Stimulated activated CD8-positive, alpha-beta memory T cell treated with anti-CD3 and anti-CD28 coated beads, Interleukin-12 subunit alpha, Interleukin-12 subunit beta, amount 100 ng/mL, for 24 hours (primary cell): ENCODE results near the gene LMO3.

Experiments used
- DNase-seq: peaks from one replicate; pipeline ENCODE4 v3.0.0-alpha.2; 2020; ENCODE audit errors: extremely low read depth

LMO3 gene

DNA sequence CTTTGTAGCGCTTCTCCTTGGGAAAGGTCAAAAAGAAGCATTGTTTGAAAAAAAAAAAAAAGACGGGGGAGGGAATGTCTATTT lies at the start of gene LMO3:
Gene LMO3, minus strand, starts transcription at position 46 of the 84 bp plus-strand sequence. CDS start 5,302 bp downstream, outside the sequence.
- no peak for DNase-seq

DNA sequence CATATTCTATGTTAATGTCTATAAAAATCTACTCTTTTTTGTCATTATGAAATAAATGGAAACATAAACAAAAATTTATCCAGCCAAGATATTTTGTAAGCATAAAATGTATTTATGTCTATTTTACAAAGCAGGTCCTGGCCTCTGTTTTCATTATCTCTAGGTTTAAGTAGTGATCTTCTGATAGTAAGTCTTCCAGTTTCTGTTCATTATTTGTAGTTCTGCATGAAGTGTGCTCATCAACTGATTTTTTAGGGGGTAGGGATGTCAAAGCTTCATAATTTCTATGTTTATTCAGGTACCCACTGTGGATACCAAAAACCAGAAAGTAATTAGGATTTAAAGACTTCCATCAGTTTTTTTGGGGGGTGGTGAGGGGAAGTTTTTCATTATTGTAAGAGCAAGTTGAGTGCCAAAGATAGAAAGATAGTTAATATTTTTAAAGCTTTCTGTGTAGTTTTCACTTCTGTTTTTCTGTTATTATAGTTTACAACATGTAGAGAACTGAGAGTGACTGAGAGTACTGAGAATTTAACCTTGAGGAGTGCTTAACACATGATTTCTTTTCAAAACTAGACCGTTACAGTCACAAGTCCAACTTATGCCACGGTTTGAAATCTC lies 30.6 kb upstream of the LMO3 start:
- no peak for DNase-seq

DNA sequence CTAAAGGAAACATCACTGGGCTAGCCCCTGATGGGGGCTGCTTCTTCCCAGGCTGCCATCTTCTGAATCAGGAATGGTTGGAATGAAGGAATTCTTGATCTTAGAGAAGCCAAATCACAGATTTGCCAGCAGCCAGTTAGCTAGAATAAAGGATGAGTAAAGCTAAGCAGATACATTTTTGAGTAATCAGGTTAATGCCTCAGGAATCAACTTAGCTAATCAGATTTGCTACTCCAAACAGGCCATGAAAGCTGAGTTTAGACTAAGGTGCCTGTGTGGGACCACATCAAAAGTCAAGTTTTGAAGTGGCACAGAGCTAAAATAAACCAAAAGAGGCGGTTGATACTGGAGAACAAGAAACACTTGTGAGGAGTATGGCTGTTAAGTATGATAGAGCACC lies 28.8 kb upstream of the LMO3 start:
- no peak for DNase-seq

DNA sequence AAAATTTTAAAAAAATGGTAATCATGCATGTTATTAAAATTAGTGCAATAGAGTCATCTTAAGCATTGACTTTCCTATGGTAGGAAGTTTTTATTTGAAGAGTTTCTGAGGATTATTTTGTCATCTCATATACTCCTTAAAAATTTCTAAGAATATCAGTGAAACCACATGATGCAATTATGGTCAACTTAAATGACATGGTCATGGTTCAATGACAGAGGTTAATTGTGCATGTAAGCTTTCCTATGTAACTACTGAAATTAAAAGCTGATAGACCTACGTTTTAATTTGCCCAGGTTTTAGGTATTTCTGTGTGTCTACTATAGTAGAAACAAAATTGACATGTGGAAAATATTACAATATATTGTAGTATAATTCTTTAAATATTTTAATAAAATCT lies 21.0 kb upstream of the LMO3 start:
- DNase-seq, result no peak

DNA sequence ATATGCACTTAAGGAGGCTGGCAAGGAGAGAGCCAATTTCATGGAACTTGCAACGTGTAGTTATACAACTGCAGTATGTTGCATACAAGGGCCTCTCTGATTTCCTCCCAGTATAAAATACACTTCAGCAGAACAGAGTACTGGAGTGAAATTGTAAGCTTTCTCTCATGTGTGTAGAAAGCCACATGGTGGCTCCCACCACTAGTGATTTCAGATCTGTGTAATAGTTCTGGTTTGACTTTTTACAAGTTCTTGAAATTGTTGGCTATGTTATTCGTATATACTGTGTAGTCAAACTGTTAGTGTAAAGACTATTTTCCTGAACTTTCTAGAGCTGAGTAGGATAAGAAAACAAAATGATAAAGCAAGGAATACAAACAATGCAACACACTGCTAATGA lies 16.4 kb upstream of the LMO3 start:
- no peak for DNase-seq

DNA sequence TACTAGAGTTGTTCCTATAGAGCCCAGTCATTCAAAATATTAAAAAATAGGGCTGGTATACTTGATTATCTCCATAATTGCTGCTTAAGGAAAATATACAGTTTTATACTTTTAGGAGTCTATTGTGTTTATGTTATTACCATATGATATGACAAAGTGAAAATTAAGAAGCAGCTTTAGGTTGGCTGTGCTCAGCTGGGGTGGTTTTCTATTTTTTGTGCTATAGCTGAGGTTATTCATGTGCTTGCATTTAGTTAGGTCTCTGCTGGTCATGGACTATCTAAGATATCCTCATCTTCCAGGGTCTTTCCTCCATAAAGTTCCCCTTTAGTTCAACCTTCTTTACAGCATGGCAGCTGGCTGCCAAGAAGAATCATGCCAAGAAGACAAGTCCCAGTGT lies 13.6 kb upstream of the LMO3 start:
- no peak for DNase-seq

DNA sequence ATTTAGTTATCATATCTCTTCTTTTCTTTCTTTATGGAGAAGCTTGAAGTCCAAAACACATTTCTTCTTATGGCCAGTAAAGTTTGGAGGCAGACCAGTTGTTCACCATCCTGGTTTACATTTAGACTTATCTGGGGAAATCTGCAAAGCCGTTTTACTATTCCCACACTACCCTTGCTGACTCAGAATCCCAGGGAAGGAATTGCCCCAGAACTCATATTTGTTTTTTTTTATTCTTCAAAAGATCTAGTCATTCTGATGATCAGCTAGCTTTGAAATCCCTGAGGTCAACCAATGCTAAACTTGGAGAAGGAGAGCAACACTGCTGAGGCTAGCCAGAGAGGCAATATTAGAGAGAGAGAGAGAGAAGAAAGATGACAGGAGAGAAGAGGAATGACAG lies 12.3 kb upstream of the LMO3 start:
- DNase-seq, result no peak

DNA sequence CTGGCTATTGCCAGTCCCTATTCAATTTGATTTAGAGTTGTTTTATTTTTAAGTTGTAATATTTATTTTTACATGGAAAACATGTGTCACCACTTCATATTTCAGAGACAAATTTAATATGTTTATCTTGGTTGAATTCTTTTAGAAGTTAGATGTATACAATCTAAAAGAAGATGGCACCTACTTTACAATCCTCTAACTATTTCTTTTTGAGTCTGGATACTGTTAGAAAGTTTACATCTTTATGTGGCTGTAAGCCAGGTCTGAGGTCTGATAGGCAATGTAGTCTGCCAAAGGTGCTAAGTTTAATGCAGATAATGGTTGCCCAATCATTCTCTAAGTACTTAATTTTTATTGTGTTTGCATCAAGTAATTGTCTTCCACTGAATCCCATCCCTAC lies 7.2 kb upstream of the LMO3 start:
- DNase-seq, result no peak

DNA sequence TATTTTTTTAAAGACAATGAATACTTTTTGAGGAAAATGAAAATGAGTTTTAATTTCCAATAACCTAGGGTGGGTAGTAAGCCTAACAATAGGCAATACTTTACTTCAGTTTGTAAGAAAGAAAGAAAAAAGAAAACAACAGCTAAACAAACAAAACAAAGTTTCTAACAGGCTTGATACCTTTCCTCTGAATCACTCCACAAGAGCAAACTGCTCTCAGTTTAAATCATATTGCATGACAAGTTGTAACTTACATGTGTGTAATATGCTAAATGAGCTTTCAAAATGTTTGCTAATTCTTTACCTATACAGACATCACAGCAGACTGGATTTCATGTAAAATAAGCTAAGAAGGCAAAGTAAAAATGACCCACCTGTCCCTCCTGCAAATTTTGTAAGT lies 6.7 kb upstream of the LMO3 start:
- no peak for DNase-seq

DNA sequence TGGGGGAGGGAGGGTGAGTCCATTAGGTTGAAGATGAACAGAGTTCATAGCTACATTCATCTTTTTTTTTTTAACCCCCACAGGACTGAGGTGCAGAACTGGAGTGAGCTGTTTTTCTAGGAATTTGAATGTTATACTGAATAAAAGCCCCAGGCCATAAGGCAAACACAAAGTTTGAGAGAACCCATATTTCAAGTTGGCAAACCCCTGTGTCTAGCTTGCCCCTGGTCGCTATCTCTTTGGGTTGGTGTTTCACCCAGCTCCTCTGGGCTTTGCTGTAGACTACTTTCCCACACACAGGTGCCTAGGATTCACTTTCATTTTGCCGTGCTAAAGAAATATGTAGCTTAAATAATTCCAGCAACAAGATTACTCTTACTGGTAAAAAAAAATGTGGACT lies 5.2 kb upstream of the LMO3 start:
- no peak for DNase-seq

DNA sequence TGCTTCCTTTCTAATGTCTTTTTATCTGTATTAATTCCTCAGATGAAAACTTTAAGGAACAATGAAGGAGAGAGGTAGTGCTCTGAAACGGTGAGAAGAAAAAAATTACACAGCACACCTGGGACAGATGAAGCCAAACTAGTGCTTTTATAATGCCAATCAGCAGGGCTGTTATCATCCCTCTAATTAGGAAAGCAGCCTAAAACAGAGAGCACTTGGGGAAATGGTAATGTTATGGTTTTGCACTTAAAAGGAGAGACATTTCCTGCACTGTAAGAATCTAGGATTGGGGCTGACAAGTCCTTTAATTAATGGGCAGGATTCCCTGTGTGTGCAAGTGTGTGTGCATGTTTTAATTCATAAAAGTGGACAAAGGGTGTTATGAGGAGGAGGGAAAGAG lies 4.8 kb upstream of the LMO3 start:
- DNase-seq, result no peak

DNA sequence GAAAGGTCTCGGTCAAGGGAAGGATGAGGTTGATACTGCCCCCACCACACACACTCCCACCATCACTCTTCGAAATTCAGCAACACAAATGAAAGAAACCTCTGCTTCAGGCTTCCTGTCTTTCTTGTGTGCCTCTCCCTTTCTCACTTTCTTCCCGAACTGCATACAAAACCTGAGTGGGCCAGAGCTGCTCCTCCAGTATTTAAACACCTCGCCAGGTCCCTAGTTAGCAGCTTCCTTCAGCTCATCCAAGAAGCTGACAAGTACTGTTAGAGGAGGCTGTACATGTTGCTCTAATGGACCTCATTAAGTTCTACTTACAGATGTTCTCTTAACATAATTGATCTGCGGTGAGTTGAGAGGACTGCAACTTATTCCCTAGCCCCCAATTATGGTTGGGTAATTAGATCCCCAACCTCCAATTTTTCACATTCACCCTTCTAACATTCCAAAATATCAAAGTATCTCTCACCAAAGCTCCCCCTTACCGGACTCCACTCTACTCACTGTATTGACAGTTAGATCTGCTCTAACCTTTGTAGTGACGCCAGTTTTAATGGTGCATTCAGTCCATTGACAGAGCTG lies 4.1 kb upstream of the LMO3 start:
- no peak for DNase-seq

DNA sequence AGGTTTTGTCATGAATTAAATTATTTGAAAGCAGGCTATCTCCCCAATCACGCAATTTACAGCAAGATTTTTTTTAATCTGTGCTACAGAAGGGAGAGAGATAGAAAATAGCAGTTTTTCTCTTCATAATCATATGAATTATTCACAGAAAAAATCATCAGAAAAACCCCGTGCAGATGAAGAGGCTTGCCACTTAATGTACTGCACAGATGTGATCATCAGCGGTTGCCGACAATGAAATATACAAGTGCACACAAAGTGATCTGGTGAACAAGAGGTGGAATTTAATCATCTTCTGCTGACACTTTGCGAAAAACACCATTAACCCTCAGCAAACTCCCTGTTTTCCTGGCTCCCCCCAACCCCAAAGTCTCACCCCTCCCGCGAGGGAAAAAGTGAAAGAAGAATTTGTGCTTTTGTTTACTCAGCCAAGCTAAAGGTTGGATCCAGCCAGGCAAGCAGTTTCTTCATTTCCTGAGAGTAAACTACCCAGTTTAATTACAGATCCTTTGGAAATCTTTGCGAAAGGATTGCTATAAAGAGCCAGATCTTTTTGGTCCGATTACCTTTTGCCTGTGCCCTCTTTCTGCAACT lies 3.1 kb upstream of the LMO3 start:
- no peak for DNase-seq

DNA sequence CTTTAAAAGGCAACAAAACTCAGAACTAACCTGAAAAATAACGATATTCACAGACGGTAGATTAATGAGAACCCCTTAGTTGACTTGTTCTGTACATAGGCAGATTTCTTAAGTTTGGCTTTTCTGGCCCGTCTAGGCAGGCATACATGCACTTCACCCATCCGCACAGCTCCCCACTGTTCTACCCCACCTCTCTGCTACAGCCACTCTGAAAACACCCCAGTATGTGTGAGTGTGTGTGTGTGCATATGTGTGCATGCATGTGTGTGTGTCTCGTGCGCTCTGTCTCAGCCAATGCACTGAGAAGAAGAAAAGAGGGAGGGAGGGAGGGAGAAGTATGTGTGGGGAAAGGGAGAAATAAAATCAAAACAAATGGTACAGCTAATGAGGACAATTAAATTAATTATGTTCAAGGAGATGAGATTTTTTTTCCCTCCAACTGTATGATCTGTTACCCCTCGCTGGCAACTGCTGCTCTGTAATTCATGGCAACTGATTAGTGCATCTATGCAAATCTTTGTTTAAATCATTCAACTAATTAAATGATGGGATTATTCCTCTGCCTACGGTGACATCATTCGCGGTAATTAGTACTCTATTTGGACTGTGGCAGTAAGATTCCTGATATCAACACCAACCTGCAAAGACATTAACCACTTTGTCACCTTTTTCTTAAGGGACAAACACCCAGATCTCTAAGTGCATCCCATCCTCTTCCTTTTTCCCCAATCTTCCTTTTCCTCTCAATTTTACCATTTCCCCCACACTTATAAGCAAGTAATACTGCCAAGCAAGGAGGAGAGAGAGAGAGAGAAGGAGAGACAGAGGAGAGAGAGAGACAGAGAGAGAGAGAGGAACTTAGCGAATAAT lies 2.2 kb upstream of the LMO3 start:
- no peak for DNase-seq

DNA sequence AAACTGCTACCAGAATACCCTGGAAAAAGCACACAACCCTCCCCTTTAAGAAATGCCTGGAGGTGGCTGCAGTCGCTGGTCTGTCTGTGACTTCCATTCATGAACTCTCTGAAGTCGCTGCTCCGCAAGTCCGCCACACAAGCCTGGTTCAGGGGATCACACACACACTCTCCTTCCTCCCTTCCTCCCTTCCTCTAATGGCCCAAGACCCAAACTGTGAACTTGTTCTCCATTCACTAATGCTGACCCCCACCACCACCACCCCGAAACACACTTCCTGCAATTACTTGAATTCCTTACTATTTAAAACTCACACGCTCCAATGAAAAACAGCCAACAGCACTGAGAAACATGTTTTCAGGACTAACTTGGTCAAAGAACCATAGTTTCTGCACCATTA lies 1.0 kb upstream of the LMO3 start:
- no peak for DNase-seq

DNA sequence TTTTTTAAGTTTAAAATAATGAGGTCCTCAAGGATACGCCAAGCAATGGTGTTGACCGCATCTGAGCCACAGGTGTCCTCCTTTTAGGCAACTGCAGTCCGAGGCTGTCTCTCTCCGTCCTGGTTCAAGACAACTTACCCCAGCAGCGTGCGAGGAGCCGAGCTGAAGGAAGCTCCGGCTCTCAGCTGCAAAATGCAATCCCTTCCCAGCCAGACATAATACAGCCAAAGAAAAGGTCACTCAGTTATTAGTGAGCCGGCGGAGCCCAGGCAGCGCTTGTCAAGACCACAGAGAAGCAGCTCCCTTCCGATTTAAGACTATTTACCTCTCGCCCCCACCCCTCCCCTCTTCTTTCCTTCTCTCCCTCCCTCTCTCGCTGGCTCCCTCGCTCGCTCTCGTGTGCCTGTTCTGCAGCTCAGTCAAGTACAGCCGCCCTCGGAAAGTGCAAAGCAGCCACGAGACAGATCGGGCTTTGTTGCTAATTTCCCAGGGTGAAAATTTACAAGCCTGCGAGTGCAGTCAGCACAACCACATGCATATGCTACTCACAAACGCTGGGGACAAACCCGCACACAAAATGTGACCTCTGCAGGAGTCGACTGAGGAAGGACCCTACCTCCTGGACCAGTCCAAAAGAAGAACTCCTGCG lies 363 bp upstream of the LMO3 start:
- no peak for DNase-seq

DNA sequence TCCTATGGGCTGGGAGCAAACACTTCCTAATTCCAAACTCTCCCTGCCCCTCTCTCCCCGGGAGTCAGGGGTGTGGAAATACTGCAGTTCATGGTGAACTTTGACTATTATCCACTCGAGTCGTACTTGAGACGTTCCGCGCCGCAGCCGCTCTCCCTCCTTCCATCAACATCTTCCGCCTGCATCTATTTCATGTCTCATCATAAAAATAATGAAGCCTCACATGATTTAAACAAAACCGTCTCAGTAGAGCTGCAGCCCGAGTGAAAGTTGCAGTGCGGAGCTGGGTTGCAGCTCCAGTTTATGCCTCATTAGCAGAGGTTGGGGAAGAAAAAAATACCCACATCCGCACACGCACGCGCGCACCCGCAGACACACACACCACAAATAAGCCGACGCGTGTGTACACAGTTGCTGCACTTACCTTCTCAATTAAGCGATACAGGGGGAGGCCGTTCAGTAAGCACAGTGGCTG lies 283 bp downstream of the LMO3 start:
- no peak for DNase-seq

DNA sequence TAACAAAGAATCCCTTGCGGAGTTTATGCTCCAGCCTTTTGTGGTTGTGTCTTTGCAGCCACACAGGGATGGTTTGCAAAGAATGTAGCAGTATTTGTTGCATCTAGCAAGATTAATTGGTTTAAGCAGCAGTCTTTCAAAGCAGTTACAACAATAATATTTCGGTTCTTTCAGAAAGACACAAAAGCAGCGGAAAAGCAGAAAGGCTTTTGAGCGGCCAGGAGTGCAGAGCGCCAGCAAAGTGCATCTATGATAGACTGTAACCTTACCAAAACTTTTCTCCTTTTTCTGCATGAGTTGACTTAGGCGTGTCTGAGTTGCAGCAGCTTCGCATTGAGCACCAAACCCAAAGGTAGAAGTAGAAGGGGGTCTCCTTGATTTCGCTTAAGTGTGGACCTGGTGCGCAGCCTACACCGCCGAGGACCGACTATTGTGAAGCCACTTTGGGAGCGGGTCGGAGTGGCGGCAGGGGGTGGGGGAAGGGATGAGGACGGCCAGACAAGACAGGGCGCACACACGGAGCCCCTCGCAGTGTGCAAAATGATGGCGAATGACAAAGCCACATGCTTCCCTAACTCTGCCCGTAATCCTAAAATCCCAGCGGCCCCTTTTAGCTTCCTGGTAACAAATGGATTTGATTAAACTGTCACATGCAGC lies 1.2 kb downstream of the LMO3 start:
- DNase-seq, result no peak

DNA sequence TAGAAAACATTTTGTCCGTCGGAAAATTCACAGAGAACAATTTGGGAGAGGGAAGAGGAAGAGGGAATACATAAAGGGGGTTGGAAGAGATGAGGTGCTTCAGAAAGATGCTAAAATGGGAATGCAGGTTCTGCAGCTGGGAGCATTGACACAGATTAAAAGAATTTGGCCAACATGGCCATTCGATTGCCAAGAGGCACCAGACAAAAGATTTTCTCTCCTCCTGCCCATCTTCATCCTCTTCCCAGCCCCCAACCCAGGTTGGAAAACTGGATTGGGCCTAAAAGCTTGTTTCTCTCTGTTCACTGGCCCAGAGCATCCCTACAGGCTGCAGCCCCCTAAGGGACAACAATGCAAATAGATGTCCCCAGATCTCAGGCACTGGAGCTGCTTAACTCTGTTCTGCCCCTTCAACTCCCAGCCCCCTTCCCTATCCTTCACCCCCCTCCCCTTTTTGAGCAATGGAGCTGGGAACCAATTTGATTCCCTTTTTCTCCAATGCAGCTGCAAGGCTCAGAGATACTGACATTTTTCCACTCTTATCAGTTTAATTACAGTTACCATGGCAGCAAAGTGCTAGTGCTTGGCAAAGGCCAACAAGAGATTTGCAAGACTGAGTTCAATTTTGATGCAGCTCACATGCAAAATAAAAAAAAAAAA lies 1.9 kb downstream of the LMO3 start:
- DNase-seq, result no peak

DNA sequence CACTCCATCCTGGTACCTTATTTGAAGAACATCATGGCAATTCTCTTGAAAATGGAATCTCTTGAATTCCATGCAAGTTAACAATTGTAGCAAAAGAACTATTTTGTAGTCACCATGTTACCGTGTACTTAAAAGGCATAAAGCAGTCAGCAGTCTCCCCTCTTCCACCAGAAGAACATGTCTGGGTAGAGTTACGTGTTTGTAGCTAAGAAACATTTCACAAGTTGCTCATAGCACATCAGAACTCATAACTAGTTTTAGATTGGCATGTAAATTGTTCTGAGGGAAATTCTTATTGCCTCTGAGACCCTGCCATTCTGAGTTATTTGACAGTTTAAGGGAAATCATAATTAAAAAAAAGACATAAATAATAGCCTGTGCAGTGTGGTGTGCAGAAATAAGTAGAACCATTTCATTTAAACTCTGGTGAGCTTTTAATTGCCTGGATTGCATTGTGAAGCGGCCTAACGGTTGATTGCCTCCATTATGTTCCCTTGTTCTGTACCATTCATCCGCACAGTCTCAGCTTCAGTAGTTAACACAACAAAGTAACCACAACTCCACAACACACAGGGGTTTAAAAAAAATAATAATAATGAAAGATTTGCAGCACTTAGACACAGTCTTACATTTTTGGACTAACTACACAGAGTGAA lies 2.6 kb downstream of the LMO3 start:
- no peak for DNase-seq

DNA sequence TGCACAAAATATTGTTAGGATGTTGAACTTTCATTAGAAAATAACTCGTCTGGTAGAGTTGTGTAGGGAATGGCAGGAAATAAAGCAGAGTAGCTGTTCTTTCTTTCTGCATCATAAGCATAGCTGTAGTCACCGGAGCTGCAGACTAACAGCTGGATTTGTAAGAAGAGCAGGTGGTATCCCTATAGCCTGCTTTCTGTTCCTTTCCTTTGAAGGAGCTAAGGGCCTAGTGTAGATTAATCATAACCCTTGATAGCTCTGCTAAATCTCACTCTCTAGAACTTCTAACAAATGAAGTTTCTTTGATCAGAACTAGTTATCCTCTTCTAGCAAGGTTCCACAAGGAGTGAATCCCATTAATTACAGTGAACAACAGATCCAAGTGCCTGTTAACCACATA lies 3.5 kb downstream of the LMO3 start:
- no peak for DNase-seq
